GM18867 (cell line): ENCODE results near the gene IGSF3.
"Not testable (repeated sequence)": the region's sequence is repeated elsewhere in the genome, so short reads cannot be mapped to it uniquely, and the experiment has no call there.

Source experiments
- ATAC-seq: cut with Tn5 transposase; IDR thresholded peaks from one replicate; pipeline ENCODE4 v1.9.1; 2021; ENCODE audit warnings: mild to moderate bottlenecking, moderate library complexity; ENCODE audit not compliant: unreplicated experiment

The IGSF3 gene

GRCh38 chr1:116631996-116632925 is 35.3 kb downstream of the IGSF3 start:
- ATAC-seq, result not testable (repeated sequence)

GRCh38 chr1:116631554-116631953 is 36.0 kb downstream of the IGSF3 start:
- not testable (repeated sequence) for ATAC-seq

- ATAC-seq, result not testable (repeated sequence)
Observed at GRCh38 chr1:116630057-116630456, 37.5 kb downstream of the IGSF3 start.

- not testable (repeated sequence) for ATAC-seq
Observed at GRCh38 chr1:116629441-116629840, 38.1 kb downstream of the IGSF3 start.

- no peak for ATAC-seq
Observed at GRCh38 chr1:116628448-116628847, 39.1 kb downstream of the IGSF3 start.

GRCh38 chr1:116627357-116627756 is 40.2 kb downstream of the IGSF3 start:
- not testable (repeated sequence) for ATAC-seq

- not testable (repeated sequence) for ATAC-seq
Observed at GRCh38 chr1:116626915-116627314, 40.6 kb downstream of the IGSF3 start.

- ATAC-seq, result not testable (repeated sequence)
Observed at GRCh38 chr1:116625155-116625554, 42.4 kb downstream of the IGSF3 start.

- no peak for ATAC-seq
Observed at GRCh38 chr1:116624040-116624439, 43.5 kb downstream of the IGSF3 start.

- ATAC-seq, result not testable (repeated sequence)
Observed at GRCh38 chr1:116622496-116622895, 45.0 kb downstream of the IGSF3 start.

GRCh38 chr1:116621756-116622155 is 45.8 kb downstream of the IGSF3 start:
- ATAC-seq, result not testable (repeated sequence)

- not testable (repeated sequence) for ATAC-seq
Observed at GRCh38 chr1:116620392-116620791, 47.1 kb downstream of the IGSF3 start.

- not testable (repeated sequence) for ATAC-seq
Observed at GRCh38 chr1:116619106-116619505, 48.4 kb downstream of the IGSF3 start.

- not testable (repeated sequence) for ATAC-seq
Observed at GRCh38 chr1:116617808-116618207, 49.7 kb downstream of the IGSF3 start.

GRCh38 chr1:116613825-116614224 is 53.7 kb downstream of the IGSF3 start:
- ATAC-seq, result not testable (repeated sequence)

GRCh38 chr1:116609801-116610371 is 57.6 kb downstream of the IGSF3 start:
- ATAC-seq, result not testable (repeated sequence)

- not testable (repeated sequence) for ATAC-seq
Observed at GRCh38 chr1:116608841-116609240, 58.7 kb downstream of the IGSF3 start.

GRCh38 chr1:116608151-116608550 is 59.4 kb downstream of the IGSF3 start:
- not testable (repeated sequence) for ATAC-seq

- not testable (repeated sequence) for ATAC-seq
Observed at GRCh38 chr1:116607463-116607862, 60.1 kb downstream of the IGSF3 start.

- not testable (repeated sequence) for ATAC-seq
Observed at GRCh38 chr1:116606067-116606466, 61.5 kb downstream of the IGSF3 start.

GRCh38 chr1:116605315-116605714 is 62.2 kb downstream of the IGSF3 start:
- no peak for ATAC-seq

GRCh38 chr1:116604408-116604807 is 63.1 kb downstream of the IGSF3 start:
- ATAC-seq, result not testable (repeated sequence)
